NCI-H2227 treated with DMSO at 0.1 percent for 48 hours (cell line): Measurements from ENCODE around the gene RGS4.

ENCODE experiments used
- DNase-seq: peaks from one replicate; lab custom pipeline; 2025; lab: John Stamatoyannopoulos, UW

The RGS4 gene

DNA sequence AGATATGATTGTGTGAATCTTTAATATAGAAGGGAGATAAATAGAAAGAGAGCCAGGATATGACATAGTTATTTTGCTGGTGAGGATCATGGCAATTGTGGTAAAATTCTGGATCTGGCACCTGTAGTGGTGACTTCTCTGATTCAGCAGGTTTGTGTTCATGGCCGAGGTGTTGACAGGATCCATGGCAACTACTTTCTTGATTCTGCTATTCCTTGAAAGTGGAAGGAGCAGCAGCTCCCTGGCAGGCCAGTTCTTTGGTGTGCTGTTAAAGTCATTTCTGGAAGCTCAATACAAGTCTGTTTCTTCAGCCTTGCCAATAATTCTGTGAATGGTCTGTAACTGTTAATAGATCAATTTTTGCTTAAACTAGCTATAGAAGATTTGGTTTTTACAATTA lies 33.4 kb downstream of the RGS4 start:
- DNase-seq, result no peak

DNA sequence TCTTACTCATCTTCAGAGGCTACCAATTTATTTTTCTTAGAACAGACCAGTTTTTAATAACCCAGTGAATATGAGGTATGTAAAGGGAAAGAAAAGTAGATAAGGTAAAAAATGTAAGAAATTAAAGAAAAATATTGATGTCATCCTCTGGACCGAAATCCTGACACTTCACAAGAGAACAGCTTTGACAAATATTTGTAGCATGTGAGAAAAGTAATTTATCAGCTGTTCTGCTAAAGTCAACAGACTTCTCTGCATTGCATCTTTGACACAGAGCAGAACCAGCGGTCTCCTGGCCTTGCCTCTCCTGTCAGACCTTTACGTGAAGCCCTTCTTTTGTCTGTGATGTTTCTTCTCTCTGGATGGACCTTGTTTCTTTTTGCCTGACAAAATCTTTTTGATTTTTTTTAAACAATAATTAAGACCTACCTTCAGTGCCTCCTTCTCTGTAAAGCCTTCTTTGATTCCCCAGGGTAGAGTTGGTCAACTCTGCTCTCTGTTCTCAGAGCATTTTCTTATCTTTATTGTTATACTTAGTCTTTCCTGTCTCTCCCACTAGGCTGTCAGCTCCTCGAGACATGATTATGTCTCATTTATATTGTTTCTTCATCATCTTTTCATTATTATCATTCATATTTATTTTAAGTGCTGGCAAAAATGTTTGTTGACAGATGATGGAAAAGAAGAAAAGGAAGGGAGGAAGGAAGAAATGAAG lies 35.4 kb downstream of the RGS4 start:
- no peak for DNase-seq

DNA sequence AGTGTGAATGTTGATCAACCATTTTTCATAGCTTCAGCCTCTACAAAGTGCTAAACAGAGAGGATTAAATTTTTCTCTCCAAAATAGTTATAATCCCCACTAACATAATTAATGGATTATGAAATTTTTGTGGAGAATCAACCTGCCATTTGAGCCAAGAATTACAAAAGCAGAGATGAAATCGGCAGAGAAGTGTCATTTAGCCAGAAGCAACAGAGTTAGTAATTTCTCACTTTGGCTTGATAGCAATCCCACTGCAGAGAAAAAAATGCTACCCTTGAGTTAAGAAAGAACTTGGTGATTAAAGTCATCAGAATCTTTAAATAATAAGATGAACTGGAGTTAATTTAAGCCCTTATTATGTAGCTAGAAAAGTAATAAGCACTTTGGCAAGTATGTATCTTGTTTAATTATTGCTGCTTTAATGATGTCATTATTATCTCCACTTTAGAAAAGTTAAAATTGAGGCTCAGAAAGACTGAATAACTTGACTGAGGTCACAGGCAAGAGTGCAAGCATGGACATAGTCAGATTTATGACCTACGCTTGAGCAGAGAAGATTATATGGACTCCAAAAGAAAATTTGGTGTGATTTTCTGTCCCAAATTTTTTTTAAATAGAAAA lies 37.3 kb downstream of the RGS4 start:
- DNase-seq, result no peak

GRCh38 chr1:163107655-163108054 lies 38.5 kb downstream of the RGS4 start:
- DNase-seq, result no peak

- DNase-seq, result no peak
Observed at GRCh38 chr1:163115887-163116286, 46.7 kb downstream of the RGS4 start.

DNA sequence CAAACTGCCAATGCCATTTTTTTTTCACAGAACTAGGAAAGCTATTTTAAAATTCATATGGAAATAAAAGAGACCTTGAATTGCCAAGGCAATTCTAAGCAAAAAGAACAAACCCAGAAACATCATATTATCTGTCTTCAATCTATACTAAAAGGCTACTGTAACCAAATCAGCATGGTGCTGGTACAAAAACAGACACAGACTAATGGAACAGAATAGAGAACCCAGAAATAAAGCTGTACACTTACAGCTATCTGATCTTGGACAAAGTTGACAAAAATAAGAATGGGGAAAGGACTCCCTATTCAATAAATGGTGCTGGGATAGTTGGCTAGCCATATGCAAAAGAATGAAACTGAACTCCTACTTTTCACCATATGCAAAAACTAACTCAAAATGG lies 50.5 kb downstream of the RGS4 start:
- DNase-seq, result no peak

GRCh38 chr1:163120372-163120771 lies 51.2 kb downstream of the RGS4 start:
- no peak for DNase-seq

GRCh38 chr1:163124812-163125211 lies 55.7 kb downstream of the RGS4 start:
- DNase-seq, result no peak
